GM23248 (cell line): ENCODE results near the gene SLC5A1.

Experiments used
- EZH2 ChIP-seq: fragments of 200-600 bp; sonication (generic); IDR thresholded peaks from 2 replicates; pipeline ENCODE4 v1.6.1; 2018; ENCODE audit warnings: antibody characterized with exemption, mild to moderate bottlenecking; ENCODE audit not compliant: insufficient read depth, poor library complexity, severe bottlenecking
- EZH2phosphoT487 ChIP-seq: fragments of 200-600 bp; sonication (generic); IDR thresholded peaks from 2 replicates; pipeline ENCODE4 v1.6.1; 2018; ENCODE audit warnings: antibody characterized with exemption, moderate library complexity, mild to moderate bottlenecking, low read depth; ENCODE audit not compliant: insufficient read depth

DNA sequence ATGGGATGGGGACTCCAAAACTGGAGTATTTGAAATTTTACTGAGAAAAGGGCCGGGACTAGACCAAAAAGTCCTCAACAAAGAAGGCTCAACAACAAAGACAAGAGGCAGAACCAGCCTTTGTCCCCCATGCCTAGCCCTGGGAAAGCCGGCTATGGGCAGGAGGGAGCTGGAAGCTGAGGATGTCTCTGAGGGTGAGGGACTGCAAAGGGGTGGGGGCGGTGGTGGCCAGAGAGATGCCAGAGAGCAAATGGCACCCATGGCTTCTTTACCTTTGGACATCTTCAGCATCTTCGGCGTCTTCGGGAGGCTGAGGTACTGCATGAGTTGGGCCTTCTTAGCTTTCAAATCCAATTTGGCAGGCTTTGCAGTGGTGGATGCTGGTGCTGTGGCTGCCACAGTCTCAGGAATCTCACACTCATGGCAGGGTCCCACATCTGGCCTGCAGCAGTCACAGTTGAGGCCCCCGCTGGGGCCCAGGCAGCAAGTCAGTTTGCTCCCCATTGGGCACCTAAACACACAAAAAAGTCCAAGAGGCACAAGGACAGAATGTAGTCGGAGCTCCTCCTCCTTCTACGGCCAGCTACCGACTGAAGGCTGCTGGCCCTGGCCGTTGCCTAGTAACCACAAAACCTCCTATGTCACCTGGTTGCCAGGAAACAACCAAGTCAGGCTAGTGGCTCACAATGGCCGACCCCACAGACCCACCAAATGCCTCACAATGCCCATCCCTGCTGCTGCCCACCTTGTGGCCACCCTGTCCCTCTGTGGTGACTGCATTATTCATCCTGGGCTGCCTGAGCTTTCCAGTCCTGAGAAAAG is 115.9 kb downstream of the SLC5A1 start, which contains the start of gene C22orf42:
- TF ChIP-seq EZH2phosphoT487 (no peak), EZH2 (no peak)
